H1 (cell line): Measurements from ENCODE around the gene CALD1. TPM values are rescaled to one million over a fixed set of nuclear protein-coding genes. Genes with fewer than 3 reads are reported as not detected.

Source experiments
- CTCF ChIA-PET: fragments of 300-600 bp; sonication (Branson Sonifier 250); formaldehyde crosslinking; loops from one replicate; lab custom pipeline; 2021; ENCODE audit not compliant: partially characterized antibody; lab: Charles Lee
- POLR2A ChIA-PET: fragments of 300-600 bp; sonication (Branson Sonifier 250); formaldehyde crosslinking; loops from one replicate; lab custom pipeline; 2021; ENCODE audit warnings: inconsistent platforms; ENCODE audit not compliant: partially characterized antibody; lab: Charles Lee
- DNase-seq, 2 experiments: peaks; one replicate each; pipeline versions ENCODE4 v3.0.0 to v3.0.0-alpha.2; 2010 to 2022; ENCODE audit warnings: low spot score in 2 of 2, low read depth in 1 of 2, mixed read lengths in 1 of 2
- FAIRE-seq: peaks from 2 replicates; lab custom pipeline; 2011; peaks lifted over from hg19 to GRCh38; lab: Jason Lieb, UNC
- H2AFZ ChIP-seq: 2 replicates; pipeline ENCODE4 v1.8.1; 2012; ENCODE audit warnings: low read length, inconsistent platforms
- H2AK5ac ChIP-seq: 2 replicates; pipeline ENCODE4 v1.6.1; 2013; ENCODE audit warnings: low read depth, low read length
- H2BK120ac ChIP-seq: replicated peaks from 2 replicates; pipeline ENCODE3; 2013; ENCODE audit warnings: low read depth, low read length, inconsistent platforms
- H2BK12ac ChIP-seq: 2 replicates; pipeline ENCODE4 v1.6.1; 2013; ENCODE audit warnings: low read depth, low read length
- H2BK15ac ChIP-seq: 2 replicates; pipeline ENCODE4 v1.6.1; 2013; ENCODE audit warnings: low read length
- H2BK20ac ChIP-seq: 2 replicates; pipeline ENCODE4 v1.6.1; 2013; ENCODE audit warnings: low read length
- H2BK5ac ChIP-seq: 2 replicates; pipeline ENCODE4 v1.6.1; 2013; ENCODE audit warnings: low read depth, low read length
- H3K14ac ChIP-seq: 2 replicates; pipeline ENCODE4 v1.6.1; 2013; ENCODE audit warnings: inconsistent platforms; ENCODE audit not compliant: insufficient read length
- H3K18ac ChIP-seq: 2 replicates; pipeline ENCODE4 v1.6.1; 2013; ENCODE audit warnings: low read length; ENCODE audit errors: extremely low read depth
- H3K23ac ChIP-seq: 2 replicates; pipeline ENCODE4 v1.6.1; 2013; ENCODE audit warnings: inconsistent platforms; ENCODE audit not compliant: insufficient read length
- H3K23me2 ChIP-seq: 2 replicates; pipeline ENCODE4 v1.6.1; 2013; ENCODE audit warnings: low read depth, low read length
- H3K27ac ChIP-seq: 2 replicates; pipeline ENCODE4 v1.6.1; 2011; ENCODE audit warnings: low read depth, low read length, inconsistent platforms
- H3K27me3 ChIP-seq, 4 experiments: replicated peaks in 1 of 4; 1 replicate in 1 of 4; 2 replicates in 3 of 4; pipeline versions ENCODE4 v1.6.1 to v1.8.1; 2011 to 2013; ENCODE audit warnings: low read length in 3 of 4, mild to moderate bottlenecking in 3 of 4, inconsistent platforms in 2 of 4, mixed read lengths in 2 of 4, moderate library complexity in 1 of 4; ENCODE audit not compliant: control insufficient read depth in 3 of 4, insufficient read depth in 3 of 4; ENCODE audit errors: extremely low read depth in 1 of 4
- H3K36me3 ChIP-seq, 4 experiments: 2 replicates each; pipeline versions ENCODE4 v1.6.1 to v1.8.1; 2011 to 2013; ENCODE audit warnings: mild to moderate bottlenecking in 4 of 4, low read length in 3 of 4, moderate library complexity in 2 of 4, control low read depth in 1 of 4, inconsistent platforms in 1 of 4; ENCODE audit not compliant: insufficient read depth in 4 of 4, control insufficient read depth in 2 of 4
- H3K4ac ChIP-seq: replicated peaks from 2 replicates; pipeline ENCODE3; 2013; ENCODE audit warnings: low read length, low read depth, mixed read lengths, inconsistent platforms; ENCODE audit not compliant: insufficient read length
- H3K4me1 ChIP-seq, 4 experiments: replicated peaks in 1 of 4; 1 replicate in 1 of 4; 2 replicates in 3 of 4; pipeline versions ENCODE4 v1.6.1 to v1.8.1; 2011 to 2013; ENCODE audit warnings: low read length in 3 of 4, inconsistent platforms in 2 of 4, mixed read lengths in 1 of 4; ENCODE audit not compliant: insufficient read depth in 4 of 4, control insufficient read depth in 3 of 4
- H3K4me2 ChIP-seq, 2 experiments: 2 replicates each; pipeline versions ENCODE4 v1.6.1 to v1.8.1; 2011 to 2013; ENCODE audit warnings: low read depth in 2 of 2, low read length in 2 of 2, control low read depth in 1 of 2, inconsistent platforms in 1 of 2, mild to moderate bottlenecking in 1 of 2; ENCODE audit not compliant: insufficient read depth in 1 of 2
- H3K4me3 ChIP-seq, 4 experiments: fragments of 200-600, 300-600 bp in 1 of 4; sonication (generic), shearing (Covaris generic), sonication (Bioruptor Twin) in 1 of 4; 2 replicates each; pipeline versions ENCODE4 v1.5.1 to v1.8.1; 2011 to 2016; ENCODE audit warnings: low read length in 4 of 4, low read depth in 3 of 4, control low read depth in 2 of 4, inconsistent platforms in 2 of 4, mild to moderate bottlenecking in 2 of 4, mixed read lengths in 1 of 4, moderate library complexity in 1 of 4; ENCODE audit not compliant: insufficient read depth in 2 of 4; ENCODE audit errors: extremely low read depth in 1 of 4
- H3K56ac ChIP-seq: replicated peaks from 2 replicates; pipeline ENCODE3; 2013; ENCODE audit warnings: low read depth, mild to moderate bottlenecking, mixed read lengths, low read length, inconsistent platforms; ENCODE audit not compliant: insufficient read length
- H3K79me1 ChIP-seq: 2 replicates; pipeline ENCODE4 v1.6.1; 2013; ENCODE audit warnings: low read depth, low read length, control low read depth
- H3K79me2 ChIP-seq, 2 experiments: 2 replicates each; pipeline versions ENCODE4 v1.6.1 to v1.8.1; 2012 to 2013; ENCODE audit warnings: low read length in 2 of 2, mild to moderate bottlenecking in 2 of 2, inconsistent platforms in 1 of 2; ENCODE audit not compliant: insufficient read depth in 2 of 2, control insufficient read depth in 1 of 2
- H3K9ac ChIP-seq, 4 experiments: replicated peaks in 1 of 4; 1 replicate in 1 of 4; 2 replicates in 3 of 4; pipeline versions ENCODE4 v1.6.1 to v1.8.1; 2011 to 2013; ENCODE audit warnings: low read depth in 3 of 4, low read length in 3 of 4, control low read depth in 2 of 4, mild to moderate bottlenecking in 2 of 4, moderate library complexity in 2 of 4, inconsistent platforms in 1 of 4; ENCODE audit errors: extremely low read depth in 1 of 4
- H3K9me3 ChIP-seq, 2 experiments: 2 replicates each; pipeline versions ENCODE4 v1.6.1 to v1.8.1; 2012 to 2013; ENCODE audit warnings: mild to moderate bottlenecking in 2 of 2, moderate library complexity in 2 of 2, control low read depth in 1 of 2, inconsistent platforms in 1 of 2, low read depth in 1 of 2, low read length in 1 of 2, mixed read lengths in 1 of 2; ENCODE audit not compliant: insufficient read depth in 2 of 2
- H4K20me1 ChIP-seq, 2 experiments: replicated peaks in 1 of 2; 2 replicates each; pipeline versions ENCODE3 to v1.8.1; 2011 to 2013; ENCODE audit warnings: inconsistent platforms in 2 of 2, low read length in 2 of 2, mild to moderate bottlenecking in 1 of 2; ENCODE audit not compliant: insufficient read depth in 2 of 2, control insufficient read depth in 1 of 2
- H4K5ac ChIP-seq: 2 replicates; pipeline ENCODE4 v1.6.1; 2013; ENCODE audit warnings: low read length, low read depth, mixed read lengths, inconsistent platforms; ENCODE audit not compliant: insufficient read length
- H4K8ac ChIP-seq: 2 replicates; pipeline ENCODE4 v1.8.0; 2013; ENCODE audit warnings: mild to moderate bottlenecking, moderate library complexity, low read length, inconsistent platforms; ENCODE audit not compliant: insufficient read depth; ENCODE audit errors: extremely low read depth
- H4K91ac ChIP-seq: replicated peaks from 2 replicates; pipeline ENCODE3; 2013; ENCODE audit warnings: low read length, mixed read lengths, inconsistent platforms; ENCODE audit not compliant: insufficient read length
- CREB1 ChIP-seq: IDR thresholded peaks from 2 replicates; pipeline ENCODE4 v1.6.1; 2012; ENCODE audit warnings: inconsistent platforms
- E2F6 ChIP-seq: IDR thresholded peaks from 2 replicates; pipeline ENCODE4 v1.6.1; 2012; ENCODE audit warnings: inconsistent platforms
- FOSL1 ChIP-seq: IDR thresholded peaks from 2 replicates; pipeline ENCODE4 v1.6.1; 2011; ENCODE audit warnings: mild to moderate bottlenecking, low read depth, low read length, moderate library complexity; ENCODE audit not compliant: insufficient read depth
- GABPA ChIP-seq: IDR thresholded peaks from 2 replicates; pipeline ENCODE4 v1.6.1; 2011; ENCODE audit warnings: mild to moderate bottlenecking, low read length, moderate library complexity, borderline replicate concordance; ENCODE audit not compliant: insufficient read depth
- MAFK ChIP-seq: IDR thresholded peaks from 2 replicates; pipeline ENCODE4 v1.6.1; 2012; ENCODE audit warnings: low read depth, mild to moderate bottlenecking, improper control_type of control experiment, low read length
- SP1 ChIP-seq: IDR thresholded peaks from 2 replicates; pipeline ENCODE4 v1.6.1; 2011; ENCODE audit warnings: low read depth, low read length
- SP4 ChIP-seq: IDR thresholded peaks from 2 replicates; pipeline ENCODE4 v1.6.1; 2012; ENCODE audit warnings: low read length, inconsistent platforms
- SRF ChIP-seq: IDR thresholded peaks from 2 replicates; pipeline ENCODE4 v1.6.1; 2011; ENCODE audit warnings: mild to moderate bottlenecking, low read depth, low read length, moderate library complexity
- TAF1 ChIP-seq: IDR thresholded peaks from 2 replicates; pipeline ENCODE4 v1.6.1; 2011; ENCODE audit warnings: mild to moderate bottlenecking, low read depth, low read length
- USF2 ChIP-seq: IDR thresholded peaks from 2 replicates; pipeline ENCODE4 v1.6.1; 2011; ENCODE audit warnings: low read length, improper control_type of control experiment
- polyA plus RNA-seq, 7 experiments: library from polyadenylated mRNA; depleted of rRNA in 3 of 7; stranded (reverse) in 5 of 7; unstranded in 2 of 7; fragments of >200 nt in 5 of 7; fragments of 200-250 nt in 2 of 7; gene quantifications; 1 replicate in 5 of 7; 2 replicates in 1 of 7; 4 replicates in 1 of 7; pipeline versions ENCODE4 v1.2.1 to v1.2.3, GENCODE V29; 2011 to 2013; ENCODE audit warnings: missing spikeins in 2 of 7, mixed read lengths in 2 of 7
- total RNA-seq: library from RNA; stranded (reverse); fragmentation: NEBNext Ultra II Directional; extraction: Animal tissue kit (Norgen Biotek cat#: 25700); gene quantifications from 2 replicates; pipeline ENCODE4 v1.2.1, GENCODE V29; 2021

Gene CALD1
- total and polyA plus RNA-seq, 2 of the 8 experiments (the other 6 are each of a cell fraction or from before 2014, with no cell fraction given) = 34.3 to 177 TPM

- Histone ChIP-seq H3K23ac (no peak overlapping the region), H3K9ac (no peak overlapping the region), H2AK5ac (no peak overlapping the region), H2AFZ (no peak overlapping the region), H3K9me3 (no peaks in the 10 kb centered on the region), H3K23me2 (no peaks in the 10 kb centered on the region), H3K27me3 (no peaks in the 10 kb centered on the region), H3K4me3 (no peak overlapping the region; a peak in 1 of 8 replicates), H3K18ac (no peak overlapping the region), H3K36me3 (no peaks in the 10 kb centered on the region; a peak in 2 of 8 replicates), H2BK15ac (no peak overlapping the region), H2BK5ac (no peak overlapping the region), H3K4me2 (no peak overlapping the region), H3K79me1 (no peaks in the 10 kb centered on the region; the same call in 1 of the 2 replicates), H2BK120ac (no peak overlapping the region), H4K8ac (no peak overlapping the region), H2BK20ac (no peak overlapping the region), H2BK12ac (no peak overlapping the region), H3K56ac (no peak overlapping the region), H4K20me1 (no peaks in the 10 kb centered on the region), H3K4me1 (peaks cover 0 to 4% (median 2%) of the 10 kb centered on the region in 4 experiments; a peak in 2 of 7 replicates), H3K79me2 (no peaks in the 10 kb centered on the region), H3K27ac (no peak overlapping the region; the same call in 1 of the 2 replicates), H3K4ac (no peak overlapping the region), H4K5ac (no peak overlapping the region), H4K91ac (no peak overlapping the region), H3K14ac (no peak overlapping the region)
- no peak for FAIRE-seq
- CTCF ChIA-PET = interaction anchor here (0.8 to 2.1 kb wide), 4 partner anchors 11 to 121 kb away, joined by 3 to 4 read pairs (median 3); no protein-coding TSS in a partner anchor
- no peak for DNase-seq
- TF ChIP-seq E2F6 (no peak), TAF1 (peak; percentile 43; the same call in 1 of the 2 replicates), FOSL1 (no peak), SRF (no peak), GABPA (no peak), SP4 (no peak), CREB1 (no peak), SP1 (no peak), USF2 (no peak), MAFK (peak; percentile 35; the same call in 1 of the 2 replicates)
- POLR2A ChIA-PET = interaction anchor here (1.4 kb wide), 1 partner anchor 9 kb away, joined by 3 read pairs; no protein-coding TSS in a partner anchor
These were observed 64.8 kb downstream of the CALD1 start for GRCh38 chr7:134844200-134844599.
